GM12878 (cell line): Measurements from ENCODE around the gene CXorf65. TPM values are rescaled to one million over a fixed set of nuclear protein-coding genes. Genes with fewer than 3 reads are reported as not detected.

Experiments
- ATAC-seq: fragments of 200-7000 bp; cut with Tn5 transposase; 3 replicates; pipeline ENCODE4 v1.9.1; 2020; ENCODE audit warnings: mild to moderate bottlenecking, moderate library complexity
- BruUV-seq: library from RNA; stranded (reverse); fragments of 400-500 nt; replicated peaks from 2 replicates; lab custom pipeline; 2021; lab: Mats Ljungman, UMichigan
- CTCF ChIA-PET: fragments of 300-600 bp; sonication (Branson Sonifier 250); formaldehyde crosslinking; extraction: SDS; loops from one replicate; lab custom pipeline; 2021; ENCODE audit warnings: inconsistent platforms; lab: Yijun Ruan, JAX
- POLR2A ChIA-PET: fragments of 350-600 bp; formaldehyde crosslinking; extraction: SDS; loops from one replicate; lab custom pipeline; 2021; ENCODE audit warnings: inconsistent platforms; lab: Charles Lee
- RAD21 ChIA-PET: fragments of 300-600 bp; sonication (Branson Sonifier 250); formaldehyde crosslinking; loops from one replicate; lab custom pipeline; 2023; ENCODE audit warnings: antibody characterized with exemption; ENCODE audit not compliant: unreplicated experiment; lab: Charles Lee
- SMC1A ChIA-PET: fragments of 300-600 bp; sonication (Branson Sonifier 250); formaldehyde crosslinking; loops from one replicate; lab custom pipeline; 2023; ENCODE audit not compliant: unreplicated experiment, uncharacterized antibody; lab: Charles Lee
- DNase-seq: peaks from one replicate; pipeline ENCODE4 v3.0.0-alpha.2; 2011; ENCODE audit warnings: low read depth, low spot score
- FAIRE-seq: peaks from 3 replicates; lab custom pipeline; 2011; peaks lifted over from hg19 to GRCh38; lab: Jason Lieb, UNC
- H2AFZ ChIP-seq: 2 replicates; pipeline ENCODE4 v1.6.0; 2011; ENCODE audit warnings: low read depth, low read length, control low read depth; ENCODE audit not compliant: control insufficient read depth
- H3K27ac ChIP-seq: 2 replicates; pipeline ENCODE4 v1.5.1; 2011; ENCODE audit warnings: control low read depth; ENCODE audit not compliant: control insufficient read depth, insufficient read depth
- H3K27me3 ChIP-seq, 2 experiments: replicated peaks in 1 of 2; 2 replicates each; pipeline versions ENCODE4 v1.6.0 to v1.6.1; 2011; ENCODE audit warnings: low read length in 1 of 2; ENCODE audit not compliant: control insufficient read depth in 2 of 2, insufficient read depth in 2 of 2
- H3K36me3 ChIP-seq, 2 experiments: 2 replicates each; pipeline ENCODE4 v1.5.1; 2011; ENCODE audit warnings: low read length in 1 of 2; ENCODE audit not compliant: control insufficient read depth in 2 of 2, insufficient read depth in 2 of 2
- H3K4me1 ChIP-seq: 2 replicates; pipeline ENCODE4 v1.6.1; 2011; ENCODE audit warnings: mild to moderate bottlenecking, low read length, moderate library complexity, mixed read lengths; ENCODE audit not compliant: control insufficient read depth, insufficient read depth
- H3K4me2 ChIP-seq: 2 replicates; pipeline ENCODE4 v1.6.0; 2011; ENCODE audit warnings: control low read depth; ENCODE audit not compliant: control insufficient read depth, insufficient read depth
- H3K4me3 ChIP-seq: fragments of 200-600 bp; sonication (generic); 2 replicates; pipeline ENCODE4 v1.5.1; 2016
- H3K79me2 ChIP-seq: 2 replicates; pipeline ENCODE4 v1.6.0; 2011; ENCODE audit warnings: low read length; ENCODE audit not compliant: control insufficient read depth, insufficient read depth
- H3K9ac ChIP-seq: 2 replicates; pipeline ENCODE4 v1.8.0; 2011; ENCODE audit warnings: low read length, control low read depth, mixed read lengths; ENCODE audit not compliant: control insufficient read depth, insufficient read depth
- H3K9me3 ChIP-seq: replicated peaks from 3 replicates; pipeline ENCODE4 v1.5.1; 2011; ENCODE audit warnings: mild to moderate bottlenecking, low read length; ENCODE audit not compliant: control insufficient read depth, insufficient read depth
- H4K20me1 ChIP-seq: 2 replicates; pipeline ENCODE4 v1.6.0; 2011; ENCODE audit not compliant: control insufficient read depth, insufficient read depth
- BRCA1 ChIP-seq: IDR thresholded peaks from 2 replicates; pipeline ENCODE4 v1.6.1; 2011; ENCODE audit warnings: low read depth, low read length, improper control_type of control experiment
- CREM ChIP-seq: IDR thresholded peaks from 2 replicates; pipeline ENCODE4 v1.6.1; 2014; ENCODE audit warnings: antibody characterized with exemption, low read depth
- GABPA ChIP-seq: IDR thresholded peaks from 2 replicates; pipeline ENCODE4 v1.6.1; 2014; ENCODE audit warnings: antibody characterized with exemption, low read depth, mild to moderate bottlenecking, inconsistent platforms
- HDAC6 ChIP-seq: fragments of 200-600 bp; sonication (generic); IDR thresholded peaks from one replicate; pipeline ENCODE4 v1.8.0; 2017; ENCODE audit warnings: antibody characterized with exemption; ENCODE audit not compliant: unreplicated experiment
- MEF2A ChIP-seq: IDR thresholded peaks from 2 replicates; pipeline ENCODE4 v1.6.1; 2011; ENCODE audit warnings: low read depth, mild to moderate bottlenecking, low read length, moderate library complexity; ENCODE audit not compliant: insufficient read depth
- MXI1 ChIP-seq: fragments of 150-350 bp; IDR thresholded peaks from 2 replicates; pipeline ENCODE4 v1.6.1; 2011; ENCODE audit warnings: low read depth, mild to moderate bottlenecking, inconsistent platforms, low read length, improper control_type of control experiment
- MYC ChIP-seq: IDR thresholded peaks from 2 replicates; pipeline ENCODE4 v1.6.1; 2011; ENCODE audit warnings: mild to moderate bottlenecking, low read length, moderate library complexity, inconsistent platforms; ENCODE audit not compliant: insufficient read depth, insufficient replicate concordance, insufficient read length, severe bottlenecking
- NFIC ChIP-seq: IDR thresholded peaks from 2 replicates; pipeline ENCODE4 v1.6.1; 2012; ENCODE audit warnings: low read depth, mild to moderate bottlenecking, inconsistent platforms, low read length, moderate library complexity
- PBX3 ChIP-seq: IDR thresholded peaks from 2 replicates; pipeline ENCODE4 v1.6.1; 2011; ENCODE audit warnings: mild to moderate bottlenecking, low read depth, low read length, moderate library complexity; ENCODE audit not compliant: insufficient replicate concordance
- POLR2AphosphoS5 ChIP-seq: IDR thresholded peaks from 2 replicates; pipeline ENCODE4 v1.6.1; 2011; ENCODE audit warnings: mild to moderate bottlenecking, low read length, inconsistent platforms
- POU2F2 ChIP-seq: IDR thresholded peaks from 3 replicates; pipeline ENCODE4 v1.6.1; 2011; ENCODE audit warnings: low read depth, mild to moderate bottlenecking, low read length, borderline replicate concordance
- RBBP5 ChIP-seq: fragments of 200-600 bp; sonication (generic); conservative IDR thresholded peaks from 2 replicates; pipeline ENCODE4 v1.6.1; 2016
- SIN3A ChIP-seq: IDR thresholded peaks from 2 replicates; pipeline ENCODE4 v1.6.1; 2012; ENCODE audit warnings: low read depth, low read length, improper control_type of control experiment
- SMAD1 ChIP-seq: fragments of 450-650 bp; IDR thresholded peaks from 2 replicates; pipeline ENCODE4 v1.6.1; 2018; ENCODE audit warnings: mild to moderate bottlenecking, low read depth; ENCODE audit not compliant: partially characterized antibody
- TCF12 ChIP-seq: IDR thresholded peaks from 2 replicates; pipeline ENCODE4 v1.6.1; 2011; ENCODE audit warnings: low read depth, mild to moderate bottlenecking, low read length
- ZNF24 ChIP-seq: fragments of 450-650 bp; IDR thresholded peaks from 2 replicates; pipeline ENCODE4 v1.6.1; 2017; ENCODE audit warnings: antibody characterized with exemption, mild to moderate bottlenecking
- ZNF274 ChIP-seq: IDR thresholded peaks from one replicate; pipeline ENCODE4 v1.8.0; 2011; ENCODE audit not compliant: insufficient read length, insufficient read depth
- ZZZ3 ChIP-seq: IDR thresholded peaks from 2 replicates; pipeline ENCODE4 v1.6.1; 2011; ENCODE audit warnings: low read depth; ENCODE audit not compliant: control insufficient read depth, insufficient read length
- WGBS: methylation state at CpG from one replicate; pipeline ENCODE4 v1.1.6; 2016; ENCODE audit warnings: low lambda C conversion rate; ENCODE audit not compliant: insufficient replicate concordance, insufficient coverage; ENCODE audit errors: missing lambda C conversion rate; 5-methylcytosine and 5-hydroxymethylcytosine counted together
- in situ Hi-C: fragments of 300-500 bp; cut with MboI; formaldehyde crosslinking; loops from 9 replicates; pipeline ENCODE4 v1.14.3; 2018; ENCODE audit warnings: mixed read lengths
- intact Hi-C: fragments of 100-400 bp; cut with micrococcal nuclease; formaldehyde crosslinking; loops from one replicate; pipeline ENCODE4 v1.14.2; 2022; ENCODE audit not compliant: unreplicated experiment
- polyA plus RNA-seq, 11 experiments: library from polyadenylated mRNA; depleted of rRNA in 4 of 11; unstranded in 6 of 11; stranded (reverse) in 5 of 11; fragments of >200 nt; fragmentation: Nextera tagmentation in 4 of 11; fragmentation: Illumina TruSeq in 1 of 11; extraction: Ambion mirVana in 4 of 11; extraction: Trizol in 1 of 11; gene quantifications; 1 replicate in 1 of 11; 2 replicates in 10 of 11; pipeline versions ENCODE4 v1.2.1 to v1.2.3, GENCODE V29; 2011 to 2016; ENCODE audit warnings: inconsistent platforms in 2 of 11, missing spikeins in 2 of 11, low read depth in 1 of 11
- total RNA-seq, 4 experiments: library from RNA; depleted of rRNA in 3 of 4; stranded (reverse); fragments of >200 nt in 3 of 4; fragmentation: Illumina TruSeq in 1 of 4; extraction: Trizol in 1 of 4; gene quantifications; 2 replicates each; pipeline versions ENCODE4 v1.2.1 to v1.2.3, GENCODE V29; 2013 to 2021

The CXorf65 gene
- total and polyA plus RNA-seq, 10 of the 15 experiments (the other 5 are each of a cell fraction or from before 2014, with no cell fraction given) = 0.82 to 4.8 (median 2.3) TPM

- FAIRE-seq = no peak
- H3K27me3 ChIP-seq = no peaks in the 10 kb centered on the region
- CTCF ChIA-PET = no interaction called here
- TF ChIP-seq ZNF24 = no peak
- TF ChIP-seq TCF12 = no peak
- TF ChIP-seq MEF2A = no peak
- no peak for TF ChIP-seq RBBP5
- no peak for TF ChIP-seq ZZZ3
- no peak for TF ChIP-seq MYC
- no peak for TF ChIP-seq GABPA
- no peak for TF ChIP-seq ZNF274
- no peak for TF ChIP-seq POU2F2
- TF ChIP-seq SIN3A = no peak
- TF ChIP-seq PBX3 = no peak
- no peak for TF ChIP-seq POLR2AphosphoS5
- TF ChIP-seq CREM = no peak
- TF ChIP-seq NFIC = no peak
- TF ChIP-seq MXI1 = no peak
- no peak for TF ChIP-seq SMAD1
- TF ChIP-seq HDAC6 = no peak
- no peak for TF ChIP-seq BRCA1
- H3K4me3 ChIP-seq = no peak overlapping the region
- no peak for ATAC-seq
- SMC1A ChIA-PET = no interaction called here
- H3K79me2 ChIP-seq = no peaks in the 10 kb centered on the region
- no peak overlapping the region for H2AFZ ChIP-seq
- H3K27ac ChIP-seq = no peak overlapping the region
- no peak overlapping the region for H3K4me2 ChIP-seq
- no peaks in the 10 kb centered on the region for H4K20me1 ChIP-seq
- in situ Hi-C loops = no loop called here
- RAD21 ChIA-PET = no interaction called here
- intact Hi-C loops = no loop called here
- no TSS peak for BruUV-seq
- WGBS = 42% methylated on average over 4 of the region's 4 CpGs
- no peaks in the 10 kb centered on the region for H3K9me3 ChIP-seq
- no peaks in the 10 kb centered on the region for H3K4me1 ChIP-seq
- no peaks in the 10 kb centered on the region for H3K36me3 ChIP-seq
- DNase-seq = no peak
- POLR2A ChIA-PET = interaction anchor here (0.7 kb wide), 1 partner anchor 60 kb away, joined by 4 read pairs; no protein-coding TSS in a partner anchor
- no peak overlapping the region for H3K9ac ChIP-seq
Observed at GRCh38 chrX:71082822-71083221, 23.7 kb downstream of the CXorf65 start.
